ENCODE measurements around the gene BSPRY.
"Not testable (repeated sequence)": the region's sequence is repeated elsewhere in the genome, so short reads cannot be mapped to it uniquely, and the experiment has no call there.

Gene BSPRY

GRCh38 chr9:113401027-113401792 is 51.9 kb downstream of the BSPRY start, which contains the start of gene ALAD:
ALAD (minus strand) TSS chr9:113401284; CDS start chr9:113393559, 7,725 bp downstream.
- peaks cover 23% of the 10 kb centered on the region for H3K79me2 ChIP-seq (ENCODE audit: low read length)
- H3F3A ChIP-seq (ENCODE audit: insufficient read depth, low read length), result peaks cover 2% of the 10 kb centered on the region; the same call in 1 of the 2 replicates
- H4K20me1 ChIP-seq (ENCODE audit: insufficient read depth, low read length), result no peaks in the 10 kb centered on the region
- H2AFZ ChIP-seq (ENCODE audit: low read length), result peak within 1 kb of the TSS; percentile 87
- TF ChIP-seq EZH2phosphoT487 (IDR thresholded peaks at IDR 0.05; ENCODE audit: low read length) (no peak), CTCF (IDR thresholded peaks at IDR 0.05; ENCODE audit: low read length) (peak; percentile 94)
- peaks cover 25% of the 10 kb centered on the region for H3K4me1 ChIP-seq (ENCODE audit: low read length)
- H3K9me3 ChIP-seq (replicated peaks; ENCODE audit: insufficient read depth, low read length), result no peaks in the 10 kb centered on the region
- peak within 1 kb of the TSS; percentile 91 for H3K4me3 ChIP-seq (ENCODE audit: low read length)
- peak within 1 kb of the TSS; percentile 67 for H3K4me2 ChIP-seq (ENCODE audit: low read depth, low read length)
- H3K27ac ChIP-seq (ENCODE audit: low read length), result no peak within 1 kb of the TSS
- no peaks in the 10 kb centered on the region for H3K27me3 ChIP-seq (replicated peaks; ENCODE audit: insufficient read depth, low read length)
- peak within 1 kb of the TSS; percentile 69 for H3K9ac ChIP-seq (ENCODE audit: low read length)
- H3K36me3 ChIP-seq (replicated peaks; ENCODE audit: insufficient read depth, low read length), result no peaks in the 10 kb centered on the region
- peak; percentile 99 for DNase-seq
- no peaks in the 10 kb centered on the region for H3K9me2 ChIP-seq (replicated peaks; ENCODE audit: insufficient read depth, low read length)

DNA sequence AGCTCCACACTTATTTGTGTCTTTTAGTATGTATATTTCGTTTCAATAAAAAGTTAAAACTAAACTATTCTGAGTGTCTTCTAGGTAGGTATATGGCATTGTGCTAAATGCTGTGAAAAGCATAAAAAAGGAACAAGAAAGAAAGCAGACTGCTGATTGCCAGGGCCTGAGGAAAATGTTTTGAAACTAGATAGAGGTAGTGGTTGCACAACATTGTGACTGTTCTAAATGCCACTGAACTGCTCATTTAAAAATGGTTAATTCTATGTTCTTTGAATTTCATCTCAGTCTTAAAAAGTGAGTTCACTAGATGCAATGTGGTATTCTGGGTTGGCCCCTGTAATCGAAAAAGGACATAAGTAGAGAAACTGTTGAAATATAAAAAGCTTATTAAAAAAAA is 54.3 kb downstream of the BSPRY start:
- Histone ChIP-seq H2AFZ (ENCODE audit: low read length) (no peak overlapping the region), H3F3A (ENCODE audit: insufficient read depth, low read length) (peaks cover 23% of the 10 kb centered on the region), H3K27ac (ENCODE audit: low read length) (no peak overlapping the region), H3K9ac (ENCODE audit: low read length) (no peak overlapping the region), H4K20me1 (ENCODE audit: insufficient read depth, low read length) (no peaks in the 10 kb centered on the region), H3K27me3 (replicated peaks; ENCODE audit: insufficient read depth, low read length) (no peaks in the 10 kb centered on the region), H3K4me1 (ENCODE audit: low read length) (peaks cover 43% of the 10 kb centered on the region), H3K9me2 (replicated peaks; ENCODE audit: insufficient read depth, low read length) (no peaks in the 10 kb centered on the region), H3K4me3 (ENCODE audit: low read length) (no peak overlapping the region), H3K79me2 (ENCODE audit: low read length) (peaks cover 35% of the 10 kb centered on the region), H3K4me2 (ENCODE audit: low read depth, low read length) (no peak overlapping the region), H3K36me3 (replicated peaks; ENCODE audit: insufficient read depth, low read length) (peaks cover 3% of the 10 kb centered on the region; the same call in 1 of the 2 replicates), H3K9me3 (replicated peaks; ENCODE audit: insufficient read depth, low read length) (no peaks in the 10 kb centered on the region)
- TF ChIP-seq EZH2 (optimal IDR thresholded peaks at IDR 0.05; ENCODE audit: low read depth, low read length) (no peak), EZH2phosphoT487 (IDR thresholded peaks at IDR 0.05; ENCODE audit: low read length) (no peak), CTCF (IDR thresholded peaks at IDR 0.05; ENCODE audit: low read length) (no peak)
- no peak for DNase-seq

DNA sequence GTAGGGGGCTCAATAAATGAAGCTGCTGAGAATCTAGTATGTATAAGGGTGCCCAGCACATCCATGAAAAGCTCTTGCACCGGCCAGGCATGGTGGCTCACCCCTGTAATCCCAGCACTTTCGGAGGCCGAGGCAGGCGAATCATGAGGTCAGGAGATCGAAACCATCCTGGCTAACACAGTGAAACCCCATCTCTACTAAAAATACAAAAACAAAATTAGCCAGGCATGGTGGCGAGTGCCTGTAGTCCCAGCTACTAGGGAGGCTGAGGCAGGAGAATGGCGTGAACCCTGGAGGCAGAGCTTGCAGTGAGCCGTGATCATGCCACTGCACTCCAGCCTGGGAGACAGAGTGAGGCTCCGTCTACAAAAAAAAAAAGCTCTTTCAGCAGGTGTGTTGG is 57.0 kb downstream of the BSPRY start:
- H3F3A ChIP-seq (ENCODE audit: insufficient read depth, low read length), result peaks cover 39% of the 10 kb centered on the region
- not testable (repeated sequence) for H4K20me1 ChIP-seq (ENCODE audit: insufficient read depth, low read length); H2AFZ ChIP-seq (ENCODE audit: low read length); DNase-seq; H3K9me3 ChIP-seq (replicated peaks; ENCODE audit: insufficient read depth, low read length); H3K27me3 ChIP-seq (replicated peaks; ENCODE audit: insufficient read depth, low read length); H3K9ac ChIP-seq (ENCODE audit: low read length); H3K36me3 ChIP-seq (replicated peaks; ENCODE audit: insufficient read depth, low read length); H3K4me3 ChIP-seq (ENCODE audit: low read length); H3K9me2 ChIP-seq (replicated peaks; ENCODE audit: insufficient read depth, low read length)
- peak overlapping the region; percentile 100; the same call in 1 of the 2 replicates for H3K4me2 ChIP-seq (ENCODE audit: low read depth, low read length)
- H3K4me1 ChIP-seq (ENCODE audit: low read length), result peaks cover 42% of the 10 kb centered on the region
- H3K79me2 ChIP-seq (ENCODE audit: low read length), result peaks cover 28% of the 10 kb centered on the region
- H3K27ac ChIP-seq (ENCODE audit: low read length), result peak overlapping the region; percentile 69; the same call in 1 of the 2 replicates
